Gastroesophageal sphincter (tissue), 4 donors: ENCODE results near the gene SLPI. TPM values are rescaled to one million over a fixed set of nuclear protein-coding genes. Genes with fewer than 3 reads are reported as not detected.

Source experiments
- ATAC-seq: fragments of 150-250 bp; one replicate; pipeline ENCODE4 v1.9.1; 2016; ENCODE audit warnings: mild to moderate bottlenecking, moderate library complexity
- H3K27ac ChIP-seq, 4 donors: fragments of 200-600 bp; sonication (generic) in 3 of 4; 1 replicate in 3 of 4; 2 replicates in 1 of 4; pipeline ENCODE4 v1.5.1; 2016 to 2019
- H3K27me3 ChIP-seq: fragments of 200-600 bp; sonication (generic); one replicate; pipeline ENCODE4 v1.5.1; 2019
- H3K36me3 ChIP-seq, 2 donors: fragments of 200-600 bp; sonication (generic); one replicate each; pipeline ENCODE4 v1.5.1; 2019; ENCODE audit warnings: control low read depth in 1 of 2
- H3K4me1 ChIP-seq, 3 donors: fragments of 200-600 bp; sonication (generic); 1 replicate in 2 of 3; 2 replicates in 1 of 3; pipeline ENCODE4 v1.5.1; 2016 to 2019; ENCODE audit warnings: control low read depth in 2 of 3
- H3K4me3 ChIP-seq, 2 donors: fragments of 200-600 bp; sonication (generic); one replicate each; pipeline ENCODE4 v1.5.1; 2019; ENCODE audit warnings: mild to moderate bottlenecking in 1 of 2, moderate library complexity in 1 of 2
- H3K9me3 ChIP-seq, 3 donors: fragments of 200-600 bp; sonication (generic); one replicate each; pipeline ENCODE4 v1.5.1; 2017 to 2019; ENCODE audit warnings: control low read depth in 2 of 3
- CTCF ChIP-seq, 4 experiments: fragments of 200-600 bp in 2 of 4; fragments of 450-650 bp in 2 of 4; sonication (generic) in 1 of 4; IDR thresholded peaks; one replicate each; pipeline ENCODE4 v1.5.1; 2017 to 2019; ENCODE audit warnings: antibody characterized with exemption in 4 of 4, mild to moderate bottlenecking in 2 of 4, moderate library complexity in 2 of 4
- EP300 ChIP-seq: sonication (generic); formaldehyde crosslinking; IDR thresholded peaks from one replicate; pipeline ENCODE4 v1.6.1; 2017; ENCODE audit warnings: antibody characterized with exemption, mild to moderate bottlenecking
- POLR2A ChIP-seq, 2 donors: fragments of 450-650 bp; IDR thresholded peaks; one replicate each; pipeline ENCODE4 v1.6.1; 2017; ENCODE audit warnings: antibody characterized with exemption in 2 of 2, mild to moderate bottlenecking in 2 of 2, moderate library complexity in 1 of 2
- POLR2AphosphoS5 ChIP-seq: sonication (generic); formaldehyde crosslinking; IDR thresholded peaks from one replicate; pipeline ENCODE4 v1.6.1; 2017; ENCODE audit warnings: antibody characterized with exemption
- WGBS, 2 donors: methylation state at CpG; one replicate each; pipeline ENCODE4 v1.1.5; 2018; ENCODE audit warnings: low coverage in 1 of 2; 5-methylcytosine and 5-hydroxymethylcytosine counted together
- total RNA-seq, 4 donors: library from RNA; depleted of rRNA; stranded (reverse); fragments of >200 nt; gene quantifications; one replicate each; pipeline ENCODE4 v1.1.0, GENCODE V29; 2016

The SLPI gene
- total RNA-seq, 4 donors from 2014 or later, result 26.1 to 251 (median 56.5) TPM

DNA sequence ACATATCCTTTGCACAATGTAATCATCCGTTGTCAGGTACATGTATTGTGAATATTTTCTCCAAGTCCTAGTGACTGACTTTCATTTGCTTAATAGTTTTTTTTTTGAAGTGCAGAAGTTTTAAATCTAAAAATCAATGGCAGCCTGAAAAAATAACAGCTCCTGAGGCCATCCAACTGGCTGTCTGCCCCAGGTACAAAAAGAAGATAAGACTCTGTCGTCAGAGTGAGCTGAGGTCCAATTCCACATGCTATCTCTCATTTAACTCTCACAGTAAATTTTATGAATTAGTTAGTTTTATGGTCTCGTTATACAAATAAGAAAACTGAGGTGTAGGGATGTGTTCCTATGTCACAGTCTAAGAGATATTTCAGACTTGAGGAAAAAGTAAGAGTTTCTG is 21.0 kb upstream of the SLPI start:
- TF ChIP-seq POLR2AphosphoS5 (no peak), POLR2A (IDR thresholded peaks at IDR 0.05) (no peak), CTCF (IDR thresholded peaks at IDR 0.05) (no peak), EP300 (no peak)
- peaks cover 42% of the 10 kb centered on the region for H3K27me3 ChIP-seq
- no peaks in the 10 kb centered on the region for H3K9me3 ChIP-seq
- no peaks in the 10 kb centered on the region for H3K4me1 ChIP-seq
- no peak for ATAC-seq
- no peak overlapping the region for H3K4me3 ChIP-seq
- no peak overlapping the region for H3K27ac ChIP-seq
- H3K36me3 ChIP-seq, result no peaks in the 10 kb centered on the region
- 63 to 68% methylated on average over 3 of the region's 3 CpGs for WGBS, 2 donors

DNA sequence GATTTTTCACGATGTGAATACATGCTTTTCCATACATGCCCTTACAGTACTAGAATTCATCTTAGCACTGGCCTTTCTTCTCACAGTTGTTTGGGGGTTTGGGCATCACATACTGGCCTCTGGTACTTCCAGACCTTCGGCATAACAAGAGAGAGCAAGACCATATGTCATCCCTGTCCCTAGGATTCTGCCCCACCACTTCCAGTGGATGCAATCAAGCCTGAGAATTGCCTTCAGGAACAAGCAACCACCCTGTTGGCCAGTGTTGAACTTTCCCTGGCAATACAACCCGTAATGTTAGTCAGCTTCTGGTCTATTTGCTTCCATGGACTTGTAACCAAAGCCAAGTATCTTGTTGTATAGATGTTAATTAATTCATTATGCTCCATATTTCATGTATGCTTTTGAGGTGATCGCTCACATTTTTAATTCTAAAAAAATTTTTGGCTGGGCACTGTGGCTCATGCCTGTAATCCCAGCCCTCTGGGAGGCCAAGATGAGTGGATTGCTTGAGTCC is 15.4 kb upstream of the SLPI start:
- no peak for ATAC-seq
- Histone ChIP-seq H3K27me3 (peaks cover 29% of the 10 kb centered on the region), H3K4me3 (no peak overlapping the region), H3K27ac (no peak overlapping the region), H3K4me1 (no peaks in the 10 kb centered on the region), H3K9me3 (no peaks in the 10 kb centered on the region), H3K36me3 (no peaks in the 10 kb centered on the region)
- TF ChIP-seq POLR2A (IDR thresholded peaks at IDR 0.05) (no peak), EP300 (no peak), CTCF (IDR thresholded peaks at IDR 0.05) (no peak), POLR2AphosphoS5 (no peak)
- 75 to 76% methylated on average over 2 to 4 of the region's 4 CpGs for WGBS, 2 donors

DNA sequence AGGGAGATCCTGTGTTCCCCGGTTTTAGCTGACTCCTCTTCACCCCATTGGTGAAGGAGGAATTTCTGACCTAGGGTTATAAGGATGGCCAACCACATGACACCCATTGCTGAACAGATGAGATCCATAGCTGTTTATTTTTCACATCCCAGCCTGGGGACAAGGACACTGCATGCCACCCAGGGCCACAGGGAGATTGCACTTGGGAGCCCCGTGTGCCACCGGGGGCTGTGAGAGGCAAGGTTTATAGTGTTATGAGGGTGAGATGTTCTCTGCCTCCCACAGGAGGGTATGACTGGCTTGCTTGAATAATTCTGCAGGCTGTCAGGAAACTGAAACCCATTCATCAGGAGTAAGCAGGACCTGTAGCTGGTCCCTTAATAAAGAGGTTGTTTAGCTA is 14.7 kb upstream of the SLPI start:
- TF ChIP-seq EP300 (no peak), POLR2A (IDR thresholded peaks at IDR 0.05) (no peak), CTCF (IDR thresholded peaks at IDR 0.05) (no peak), POLR2AphosphoS5 (no peak)
- Histone ChIP-seq H3K27me3 (peaks cover 29% of the 10 kb centered on the region), H3K27ac (no peak overlapping the region), H3K9me3 (no peaks in the 10 kb centered on the region), H3K4me3 (no peak overlapping the region), H3K36me3 (no peaks in the 10 kb centered on the region), H3K4me1 (no peaks in the 10 kb centered on the region)
- ATAC-seq, result no peak
- 60 to 100% methylated on average over 1 to 2 of the region's 3 CpGs for WGBS, 2 donors

DNA sequence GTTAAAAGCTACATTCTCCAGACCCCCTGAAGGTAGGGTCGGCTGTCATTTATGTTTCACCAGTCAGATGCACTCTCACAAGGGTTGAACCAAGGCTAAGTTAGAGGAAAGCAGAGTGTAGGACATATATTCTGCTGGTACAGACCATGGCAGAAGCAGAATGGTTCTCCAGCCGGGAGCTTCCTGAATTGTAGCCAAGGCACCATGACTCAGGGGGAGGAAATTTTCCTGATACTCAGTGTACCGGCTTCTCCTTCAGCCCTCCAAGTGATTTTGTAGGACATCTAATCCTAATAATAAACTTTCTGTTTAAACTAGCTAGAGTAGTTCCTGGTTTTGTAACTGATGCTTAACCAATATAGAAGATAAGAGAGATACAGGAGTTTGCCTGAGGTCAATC is 14.2 kb upstream of the SLPI start:
- no peak overlapping the region for H3K27ac ChIP-seq
- WGBS, 2 donors, result 38 to 78% methylated on average over 1 to 3 of the region's 3 CpGs

More for the DNA sequence above, 14.2 kb upstream of the SLPI start:
- Histone ChIP-seq H3K4me3 (no peak overlapping the region), H3K9me3 (no peaks in the 10 kb centered on the region), H3K36me3 (no peaks in the 10 kb centered on the region), H3K27me3 (peaks cover 29% of the 10 kb centered on the region), H3K4me1 (no peaks in the 10 kb centered on the region)
- ATAC-seq, result no peak
- TF ChIP-seq CTCF (IDR thresholded peaks at IDR 0.05) (no peak), POLR2A (IDR thresholded peaks at IDR 0.05) (no peak), EP300 (no peak), POLR2AphosphoS5 (no peak)
